Adrenal gland (tissue), 12 donors: ENCODE results near the gene ZNF91. TPM values are rescaled to one million over a fixed set of nuclear protein-coding genes. Genes with fewer than 3 reads are reported as not detected.

ENCODE experiments used
- DNase-seq, 7 donors: peaks; one replicate each; pipeline ENCODE4 v3.0.0-alpha.2; 2019 to 2020
- H3K27ac ChIP-seq, 5 donors: fragments of 200-600 bp; sonication (generic) in 4 of 5; 1 replicate in 3 of 5; 2 replicates in 2 of 5; pipeline versions ENCODE4 v1.5.1 to v1.8.0; 2016 to 2020; ENCODE audit warnings: mild to moderate bottlenecking in 1 of 5
- H3K27me3 ChIP-seq: fragments of 200-600 bp; 2 replicates; pipeline ENCODE4 v1.8.0; 2021
- H3K36me3 ChIP-seq, 2 donors: fragments of 200-600 bp; replicated peaks in 1 of 2; 1 replicate in 1 of 2; 2 replicates in 1 of 2; pipeline versions ENCODE4 v1.5.1 to v1.8.0; 2018 to 2022
- H3K4me1 ChIP-seq, 2 donors: fragments of 200-600 bp; replicated peaks in 1 of 2; 1 replicate in 1 of 2; 2 replicates in 1 of 2; pipeline versions ENCODE4 v1.5.1 to v1.8.0; 2018 to 2021
- H3K4me3 ChIP-seq, 4 donors: fragments of 200-600 bp; sonication (generic) in 3 of 4; one replicate each; pipeline ENCODE4 v1.5.1; 2016 to 2018
- H3K9me3 ChIP-seq, 3 donors: fragments of 200-600 bp; sonication (generic) in 1 of 3; replicated peaks in 1 of 3; 1 replicate in 2 of 3; 2 replicates in 1 of 3; pipeline versions ENCODE4 v1.5.1 to v1.8.0; 2016 to 2021
- POLR2A ChIP-seq, 2 donors: fragments of 450-650 bp; IDR thresholded peaks; one replicate each; pipeline ENCODE4 v1.6.1; 2017; ENCODE audit warnings: antibody characterized with exemption in 2 of 2, mild to moderate bottlenecking in 2 of 2, moderate library complexity in 1 of 2
- WGBS, 4 donors: extraction: QIAGEN DNeasy Blood & Tissue Kit in 2 of 4; methylation state at CpG; one replicate each; pipeline versions ENCODE4 v1.1.5 to v1.1.7; 2013 to 2017; 5-methylcytosine and 5-hydroxymethylcytosine counted together
- intact Hi-C, 2 donors: fragments of 100-400 bp; cut with DNase I; formaldehyde crosslinking; loops; one replicate each; pipeline versions ENCODE4 v1.14.1 to v1.15.0; 2022 to 2023
- polyA plus RNA-seq, 3 donors: library from polyadenylated mRNA; stranded (reverse); fragments of 200-250 nt in 2 of 3; fragments of 350-450 nt in 1 of 3; fragmentation: Illumina TruSeq in 1 of 3; extraction: RNeasy Lipid Tissue Mini Kit (QIAGEN cat#74804) in 1 of 3; gene quantifications; one replicate each; pipeline ENCODE4 v1.2.3, GENCODE V29; 2013 to 2014
- total RNA-seq, 9 donors: library from RNA; depleted of rRNA in 4 of 9; stranded (reverse); fragments of >200 nt in 4 of 9; fragments of 120-200 nt in 1 of 9; fragmentation: NEBNext Ultra II Directional in 1 of 9; extraction: Animal tissue kit (Norgen Biotek cat#: 25700) in 1 of 9; gene quantifications; one replicate each; pipeline versions ENCODE4 v1.1.0 to v1.2.4, GENCODE V29; 2013 to 2023
- TF ChIP-seq, protein P1 (sequence below), 6 experiments: fragments of 450-650 bp in 4 of 6; fragments of 200-600 bp in 2 of 6; sonication (generic) in 1 of 6; IDR thresholded peaks; 1 replicate in 5 of 6; 2 replicates in 1 of 6; pipeline versions ENCODE4 v1.5.1 to v1.8.0; 2016 to 2021; ENCODE audit warnings: antibody characterized with exemption in 6 of 6, mild to moderate bottlenecking in 2 of 6, moderate library complexity in 1 of 6
- donor health status: healthy with polysubstance abuse.
- donor health status: Bipolar disorder and iron deficiency.
- donor health status: DM: yes; HTN: yes; CAD: no.
- donor health status: DM: no; HTN: no; CAD: no.
- donor health status: DM: no; HTN: no; CAD: no.
- donor health status: DM: yes; HTN: yes; CAD: no.

ZNF91 gene
- total and polyA plus RNA-seq, 12 donors: 12.9 to 81.1 (median 35.8) TPM

DNA sequence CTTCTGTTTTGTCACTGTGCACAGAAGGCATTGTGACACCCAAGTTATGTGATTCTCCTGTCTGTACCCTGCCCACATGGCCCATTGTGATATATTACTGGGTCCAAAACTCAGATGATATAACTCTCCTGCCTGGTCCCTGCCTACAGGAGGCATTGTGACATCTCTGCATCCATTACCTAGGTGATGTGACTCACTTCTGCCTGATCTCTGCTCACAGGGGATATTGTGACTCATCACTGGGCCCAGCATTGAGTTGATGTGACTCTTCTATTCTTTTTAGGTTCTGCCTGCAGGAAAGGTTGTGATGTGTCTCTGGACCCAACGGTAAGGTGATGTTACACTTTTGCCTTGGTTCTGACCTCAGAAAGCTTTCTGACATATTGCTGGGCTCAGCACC, 77.1 kb downstream of the ZNF91 start:
- TF ChIP-seq, protein P1, sequence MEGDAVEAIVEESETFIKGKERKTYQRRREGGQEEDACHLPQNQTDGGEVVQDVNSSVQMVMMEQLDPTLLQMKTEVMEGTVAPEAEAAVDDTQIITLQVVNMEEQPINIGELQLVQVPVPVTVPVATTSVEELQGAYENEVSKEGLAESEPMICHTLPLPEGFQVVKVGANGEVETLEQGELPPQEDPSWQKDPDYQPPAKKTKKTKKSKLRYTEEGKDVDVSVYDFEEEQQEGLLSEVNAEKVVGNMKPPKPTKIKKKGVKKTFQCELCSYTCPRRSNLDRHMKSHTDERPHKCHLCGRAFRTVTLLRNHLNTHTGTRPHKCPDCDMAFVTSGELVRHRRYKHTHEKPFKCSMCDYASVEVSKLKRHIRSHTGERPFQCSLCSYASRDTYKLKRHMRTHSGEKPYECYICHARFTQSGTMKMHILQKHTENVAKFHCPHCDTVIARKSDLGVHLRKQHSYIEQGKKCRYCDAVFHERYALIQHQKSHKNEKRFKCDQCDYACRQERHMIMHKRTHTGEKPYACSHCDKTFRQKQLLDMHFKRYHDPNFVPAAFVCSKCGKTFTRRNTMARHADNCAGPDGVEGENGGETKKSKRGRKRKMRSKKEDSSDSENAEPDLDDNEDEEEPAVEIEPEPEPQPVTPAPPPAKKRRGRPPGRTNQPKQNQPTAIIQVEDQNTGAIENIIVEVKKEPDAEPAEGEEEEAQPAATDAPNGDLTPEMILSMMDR (IDR thresholded peaks at IDR 0.05): no peak
- no peak for TF ChIP-seq POLR2A (IDR thresholded peaks at IDR 0.05)
- DNase-seq: no peak
- Histone ChIP-seq H3K4me3 (no peak overlapping the region), H3K4me1 (no peaks in the 10 kb centered on the region), H3K27ac (no peak overlapping the region), H3K9me3 (peaks cover 0 to 6% (median 0%) of the 10 kb centered on the region in 3 donors), H3K36me3 (no peaks in the 10 kb centered on the region), H3K27me3 (no peaks in the 10 kb centered on the region)
- intact Hi-C loops: no loop called here
- WGBS, 4 donors: 82 to 100% (median 95%) methylated on average over 1 of the region's 1 CpG

DNA sequence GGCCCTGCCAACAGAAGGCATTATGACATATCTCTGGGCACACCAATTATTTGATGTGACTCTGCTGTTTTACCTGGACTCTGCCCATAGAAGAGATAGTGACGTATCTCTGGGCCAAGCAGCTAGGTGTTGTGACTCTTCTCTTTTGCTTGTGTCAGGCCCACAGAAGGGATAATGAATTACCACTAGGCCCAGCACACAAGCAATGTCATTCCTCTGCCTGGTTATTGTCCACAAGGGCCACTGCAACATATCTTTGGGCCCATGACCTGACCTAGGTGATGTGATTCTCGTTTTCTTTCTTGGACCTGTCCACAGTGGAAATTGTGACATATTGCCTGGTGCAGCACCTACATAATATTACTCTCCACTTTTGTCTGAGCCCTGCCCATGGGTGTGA, 80.0 kb downstream of the ZNF91 start:
- H3K4me1 ChIP-seq: no peaks in the 10 kb centered on the region
- no peak overlapping the region for H3K27ac ChIP-seq
- no peaks in the 10 kb centered on the region for H3K9me3 ChIP-seq
- no peak for DNase-seq
- 55 to 85% (median 74%) methylated on average over 1 to 2 of the region's 2 CpGs for WGBS, 4 donors
- TF ChIP-seq, protein P1 (IDR thresholded peaks at IDR 0.05): no peak
- no peak for TF ChIP-seq POLR2A (IDR thresholded peaks at IDR 0.05)
- intact Hi-C loops: no loop called here
- no peak overlapping the region for H3K4me3 ChIP-seq
- H3K36me3 ChIP-seq: no peaks in the 10 kb centered on the region
- no peaks in the 10 kb centered on the region for H3K27me3 ChIP-seq

DNA sequence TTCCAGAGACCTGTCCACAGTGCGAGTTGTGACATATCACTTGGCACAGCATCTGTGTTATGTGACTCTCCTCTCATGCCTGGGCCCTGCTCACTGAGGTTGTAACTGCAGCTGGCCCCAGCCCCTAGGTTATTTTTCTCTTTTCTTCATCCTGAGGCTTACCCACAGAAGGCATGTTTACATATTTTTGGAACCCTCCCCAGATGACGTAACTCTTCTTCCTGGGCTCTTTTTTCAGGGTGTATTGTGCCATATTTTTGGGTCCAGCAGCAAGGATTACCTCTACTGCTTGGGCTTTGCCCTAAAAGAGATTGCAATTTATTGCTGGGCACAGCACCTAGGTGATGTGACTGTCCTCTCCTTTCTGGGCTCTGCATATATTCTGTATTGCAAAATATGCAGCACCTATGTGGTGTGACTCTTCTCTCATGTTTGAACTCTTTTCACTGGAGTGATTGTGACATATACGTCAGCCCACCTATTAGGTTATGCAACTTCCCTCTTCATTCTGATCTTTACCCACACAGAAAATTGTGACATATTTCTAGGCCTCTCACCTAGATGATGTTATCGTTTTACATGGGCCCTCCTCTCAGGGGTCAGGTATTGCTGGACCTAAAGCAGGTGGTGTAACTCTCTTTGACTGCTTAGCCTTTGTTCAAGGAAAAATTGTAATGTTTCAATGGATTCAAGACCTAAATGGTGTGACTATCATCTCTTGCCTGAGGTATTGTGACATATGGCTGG, 80.6 kb downstream of the ZNF91 start:
- no peak overlapping the region for H3K27ac ChIP-seq
- H3K9me3 ChIP-seq: no peaks in the 10 kb centered on the region
- intact Hi-C loops: no loop called here
- no peaks in the 10 kb centered on the region for H3K27me3 ChIP-seq
- WGBS, 4 donors: 85 to 95% (median 90%) methylated on average over 4 of the region's 4 CpGs
- no peak for TF ChIP-seq POLR2A (IDR thresholded peaks at IDR 0.05)
- TF ChIP-seq, protein P1 (IDR thresholded peaks at IDR 0.05): no peak
- DNase-seq: no peak
- no peaks in the 10 kb centered on the region for H3K4me1 ChIP-seq
- H3K36me3 ChIP-seq: no peaks in the 10 kb centered on the region
- H3K4me3 ChIP-seq: no peak overlapping the region

DNA sequence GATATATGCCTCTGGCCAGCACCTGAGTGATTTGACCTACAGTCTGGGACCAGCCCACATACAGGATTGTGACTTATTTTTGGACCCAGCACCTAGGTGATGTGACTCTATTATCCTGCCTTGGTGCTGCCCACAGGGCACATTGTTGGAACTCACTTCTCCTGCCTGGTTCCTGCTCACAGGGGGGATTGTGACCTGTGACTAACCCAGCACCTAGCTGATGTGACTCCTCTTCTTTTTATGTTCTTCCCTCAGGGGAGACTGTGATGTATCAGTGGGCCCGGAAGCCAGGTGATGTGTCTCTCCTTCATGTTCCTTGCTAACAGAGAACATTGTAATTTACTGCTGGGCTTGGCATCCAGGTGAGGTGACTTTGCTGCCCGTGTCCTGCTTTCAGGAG, 82.1 kb downstream of the ZNF91 start:
- no peak overlapping the region for H3K4me3 ChIP-seq
- no peaks in the 10 kb centered on the region for H3K9me3 ChIP-seq
- 79 to 93% (median 84%) methylated on average over 2 of the region's 2 CpGs for WGBS, 4 donors
- intact Hi-C loops: no loop called here
- H3K27ac ChIP-seq: no peak overlapping the region
- TF ChIP-seq, protein P1 (IDR thresholded peaks at IDR 0.05): no peak
- TF ChIP-seq POLR2A (IDR thresholded peaks at IDR 0.05): no peak
- no peaks in the 10 kb centered on the region for H3K36me3 ChIP-seq
- no peak for DNase-seq
- H3K4me1 ChIP-seq: no peaks in the 10 kb centered on the region
- H3K27me3 ChIP-seq: no peaks in the 10 kb centered on the region
